ENCODE measurements around the gene TMEM98.
"Not testable (repeated sequence)": the region's sequence is repeated elsewhere in the genome, so short reads cannot be mapped to it uniquely, and the experiment has no call there.

The TMEM98 gene

GRCh38 chr17:32943647-32944191, 15.8 kb downstream of the TMEM98 start:
- DNase-seq, result no peak

- DNase-seq, result no peak
Measured at GRCh38 chr17:32944248-32945020, 16.5 kb downstream of the TMEM98 start.

GRCh38 chr17:32946375-32947135, 18.6 kb downstream of the TMEM98 start:
- no peak for DNase-seq

- no peak for DNase-seq
Measured at GRCh38 chr17:32947736-32948135, 19.8 kb downstream of the TMEM98 start.

- DNase-seq, result no peak
Measured at GRCh38 chr17:32949181-32949580, 21.2 kb downstream of the TMEM98 start.

- DNase-seq, result not testable (repeated sequence)
Measured at GRCh38 chr17:32952491-32952890, 24.5 kb downstream of the TMEM98 start.

GRCh38 chr17:32953045-32953444, 25.1 kb downstream of the TMEM98 start:
- DNase-seq, result no peak

GRCh38 chr17:32953857-32954256, 25.9 kb downstream of the TMEM98 start:
- DNase-seq, result no peak

GRCh38 chr17:32954477-32954876, 26.5 kb downstream of the TMEM98 start:
- no peak for DNase-seq

- DNase-seq, result no peak
Measured at GRCh38 chr17:32955155-32955554, 27.2 kb downstream of the TMEM98 start.

GRCh38 chr17:32956240-32956970, 28.5 kb downstream of the TMEM98 start:
- no peak for DNase-seq

GRCh38 chr17:32958418-32958817, 30.5 kb downstream of the TMEM98 start:
- no peak for DNase-seq

GRCh38 chr17:32960815-32961214, 32.9 kb downstream of the TMEM98 start:
- DNase-seq, result no peak

- DNase-seq, result no peak
Measured at GRCh38 chr17:32962320-32962711, 34.4 kb downstream of the TMEM98 start.

GRCh38 chr17:32964541-32964940, 36.6 kb downstream of the TMEM98 start:
- no peak for DNase-seq

GRCh38 chr17:32969231-32969630, 41.3 kb downstream of the TMEM98 start:
- not testable (repeated sequence) for DNase-seq

GRCh38 chr17:32970281-32970680, 42.3 kb downstream of the TMEM98 start:
- DNase-seq, result no peak

GRCh38 chr17:32971171-32971570, 43.2 kb downstream of the TMEM98 start:
- no peak for DNase-seq

GRCh38 chr17:32976131-32976530, 48.2 kb downstream of the TMEM98 start:
- no peak for DNase-seq

- DNase-seq, result no peak
Measured at GRCh38 chr17:32976605-32977004, 48.7 kb downstream of the TMEM98 start.

- DNase-seq, result no peak
Measured at GRCh38 chr17:32980230-32980629, 52.3 kb downstream of the TMEM98 start.

- DNase-seq, result not testable (repeated sequence)
Measured at GRCh38 chr17:32981611-32982010, 53.7 kb downstream of the TMEM98 start.

GRCh38 chr17:32985050-32985756, 57.2 kb downstream of the TMEM98 start:
- no peak for DNase-seq

Measured in activated CD4-positive, alpha-beta T cell treated with anti-CD3 and anti-CD28 coated beads, Interleukin-2, amount 50 U/mL, for 4 hours (primary cell).